GM18517 (cell line): ENCODE results near the gene HID1.
"Not testable (repeated sequence)": the region's sequence is repeated elsewhere in the genome, so short reads cannot be mapped to it uniquely, and the experiment has no call there.

ENCODE experiments used
- ATAC-seq: cut with Tn5 transposase; IDR thresholded peaks from one replicate; pipeline ENCODE4 v1.9.1; 2021; ENCODE audit warnings: mild to moderate bottlenecking, moderate library complexity; ENCODE audit not compliant: unreplicated experiment

The HID1 gene

GRCh38 chr17:74999523-74999922 lies 27.0 kb upstream of the HID1 start:
- no peak for ATAC-seq

DNA sequence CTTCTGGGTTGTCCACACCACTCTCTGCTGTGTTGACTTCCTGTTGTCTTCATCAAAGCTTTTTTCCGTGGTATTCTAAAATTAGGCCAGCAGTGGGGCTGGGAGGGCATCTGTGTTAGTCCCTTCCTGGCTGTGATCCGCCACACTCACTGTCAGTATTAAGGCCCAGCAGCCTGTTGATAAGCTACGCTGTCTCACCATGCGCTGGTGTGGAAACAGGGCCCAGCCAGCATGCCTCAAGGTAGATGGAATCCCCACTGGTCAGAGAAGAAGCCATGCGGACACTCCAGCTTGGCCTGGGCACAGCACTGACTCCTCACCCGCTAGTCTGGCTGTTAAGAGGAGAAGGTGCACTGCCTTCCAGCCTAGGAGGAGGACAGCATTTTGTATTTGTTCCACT lies 26.2 kb upstream of the HID1 start:
- ATAC-seq: no peak

DNA sequence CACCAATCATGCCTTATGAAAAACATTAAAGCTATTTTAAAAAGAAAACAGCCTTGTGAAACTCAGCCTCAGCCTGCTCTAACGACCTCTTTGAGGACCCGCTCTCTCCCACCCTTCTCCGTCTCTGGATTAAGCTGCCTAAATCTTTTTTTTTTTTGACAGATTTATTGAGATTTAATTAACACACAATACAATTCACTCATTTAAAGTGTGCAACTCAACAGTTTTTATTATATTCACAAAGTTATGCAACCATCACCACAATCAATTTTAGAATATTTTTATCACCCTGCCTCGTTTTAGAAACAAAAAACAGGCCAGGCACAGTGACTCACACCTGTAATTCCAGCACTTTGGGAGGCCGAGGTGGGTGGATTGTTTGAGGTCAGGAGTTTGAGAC lies 23.3 kb upstream of the HID1 start:
- ATAC-seq: no peak

GRCh38 chr17:74994440-74994839 lies 21.9 kb upstream of the HID1 start:
- no peak for ATAC-seq

- ATAC-seq: no peak
Observed at GRCh38 chr17:74992223-74992622, 19.7 kb upstream of the HID1 start.

DNA sequence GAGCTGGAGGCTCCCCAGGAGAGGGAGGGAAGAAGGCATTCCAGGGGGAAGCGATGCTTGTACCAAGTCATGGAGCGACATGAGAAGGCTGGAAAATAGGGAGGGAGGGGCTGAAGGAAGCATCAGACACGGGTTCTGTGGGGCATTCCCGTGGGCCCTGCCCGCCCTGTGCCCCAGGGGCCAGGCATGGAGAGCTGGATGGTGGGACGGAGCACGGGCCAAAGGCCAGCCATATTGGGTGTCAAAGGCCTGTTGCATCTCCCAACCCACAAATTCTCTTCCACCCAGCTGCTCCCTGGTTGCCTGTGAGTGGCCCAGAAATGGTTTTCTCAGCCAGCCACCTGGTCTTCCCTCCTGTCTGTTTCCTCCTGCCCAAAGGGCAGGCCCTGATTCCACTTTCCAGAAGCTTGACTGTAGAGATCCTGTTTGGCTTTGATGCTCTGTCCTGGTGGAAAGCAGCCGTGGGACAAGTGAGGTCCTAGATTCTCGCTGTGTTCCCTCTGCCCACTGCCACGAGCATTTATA lies 18.1 kb upstream of the HID1 start:
- ATAC-seq: no peak

- no peak for ATAC-seq
Observed at GRCh38 chr17:74987909-74988711, 15.6 kb upstream of the HID1 start.

- ATAC-seq: no peak
Observed at GRCh38 chr17:74987418-74987908, 14.9 kb upstream of the HID1 start, which contains the start of gene CDR2L. TSS of gene CDR2L (plus strand) at chr17:74987632. CDS start at chr17:74988044, 412 bp downstream.

DNA sequence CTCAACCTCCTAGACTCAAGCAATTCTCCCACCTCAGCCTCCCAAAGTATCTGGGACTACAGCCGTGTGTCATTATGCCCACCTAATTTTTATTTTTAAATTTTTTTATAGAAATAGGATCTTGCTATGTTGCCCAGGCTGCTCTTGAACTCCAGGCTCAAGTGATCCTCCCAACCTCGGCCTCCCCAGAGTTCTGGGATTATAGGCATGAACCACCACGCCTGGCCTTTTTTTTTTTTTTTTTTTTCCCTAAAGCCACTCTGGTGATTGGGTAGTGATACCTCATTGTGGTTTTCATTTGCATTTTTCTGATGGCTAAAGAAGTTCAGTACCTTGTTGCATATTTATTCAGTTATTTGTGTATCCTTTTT lies 13.6 kb upstream of the HID1 start:
- no peak for ATAC-seq

DNA sequence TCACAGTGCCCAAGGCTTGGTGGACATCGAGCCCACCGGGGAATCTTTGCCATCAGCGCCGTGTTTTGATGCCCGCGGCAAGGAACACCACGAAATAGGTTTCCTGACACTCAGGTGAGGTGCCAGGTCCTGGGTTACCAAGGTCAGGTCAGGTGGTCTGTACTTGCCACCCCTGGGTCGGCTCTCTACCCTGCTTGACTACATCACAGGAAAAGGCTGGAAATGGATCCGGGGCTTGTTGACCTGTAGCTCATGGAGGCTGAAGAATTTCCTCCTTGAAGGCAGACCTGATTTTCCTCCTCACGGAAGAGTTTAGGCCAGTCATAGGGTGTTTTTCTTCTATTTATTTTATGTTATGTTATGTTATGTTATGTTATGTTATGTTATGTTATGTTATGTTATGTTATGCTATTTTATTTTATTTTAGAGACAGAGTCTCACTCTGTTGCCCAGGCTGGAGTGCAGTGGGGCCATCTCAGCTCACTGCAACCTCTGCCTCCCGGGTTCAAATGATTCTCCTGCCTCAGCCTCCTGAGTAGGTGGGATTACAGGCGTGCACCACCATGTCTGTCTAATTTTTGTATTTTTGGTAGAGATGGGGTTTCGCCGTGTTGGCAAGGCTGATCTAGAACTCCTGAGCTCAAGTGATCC lies 10.2 kb upstream of the HID1 start:
- not testable (repeated sequence) for ATAC-seq

GRCh38 chr17:74981979-74982662 lies 9.6 kb upstream of the HID1 start:
- ATAC-seq: no peak

GRCh38 chr17:74981318-74981978 lies 8.9 kb upstream of the HID1 start:
- no peak for ATAC-seq

DNA sequence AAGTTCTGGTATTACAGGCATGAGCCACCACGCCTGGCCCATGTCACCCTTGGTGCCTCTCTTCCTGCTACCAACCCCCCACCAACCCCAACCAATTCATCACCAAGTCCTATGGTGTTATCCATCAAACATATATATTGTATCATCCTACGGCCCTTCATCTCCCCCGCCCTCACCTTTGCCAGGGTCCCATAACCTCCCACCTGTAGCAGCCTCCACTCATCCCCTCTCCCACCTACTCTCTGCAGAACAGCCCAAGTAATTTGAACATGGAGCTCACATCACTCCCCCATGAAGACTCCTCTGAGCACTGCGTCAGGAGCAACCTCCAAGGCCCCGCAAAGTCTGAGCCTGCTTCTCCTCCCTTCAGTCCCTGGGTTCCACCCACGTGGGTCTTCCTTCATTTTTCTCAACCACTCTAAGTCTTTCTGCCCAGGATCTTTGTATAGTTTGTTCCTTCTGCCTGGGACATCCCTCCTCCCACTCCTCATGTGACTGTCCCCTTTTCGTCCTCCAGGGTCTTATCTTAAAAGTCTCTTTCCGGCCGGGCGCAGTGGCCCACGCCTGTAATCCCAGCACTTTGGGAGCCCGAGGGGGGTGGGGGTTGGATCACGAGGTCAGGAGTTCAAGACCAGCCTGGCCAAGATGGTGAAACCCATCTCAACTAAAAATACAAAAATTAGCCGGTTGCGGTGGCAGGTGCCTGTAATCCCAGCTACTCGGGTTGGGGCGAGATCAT lies 7.0 kb upstream of the HID1 start:
- no peak for ATAC-seq

- ATAC-seq: no peak
Observed at GRCh38 chr17:74978240-74978639, 5.7 kb upstream of the HID1 start.

- ATAC-seq: no peak
Observed at GRCh38 chr17:74977802-74978201, 5.2 kb upstream of the HID1 start.

DNA sequence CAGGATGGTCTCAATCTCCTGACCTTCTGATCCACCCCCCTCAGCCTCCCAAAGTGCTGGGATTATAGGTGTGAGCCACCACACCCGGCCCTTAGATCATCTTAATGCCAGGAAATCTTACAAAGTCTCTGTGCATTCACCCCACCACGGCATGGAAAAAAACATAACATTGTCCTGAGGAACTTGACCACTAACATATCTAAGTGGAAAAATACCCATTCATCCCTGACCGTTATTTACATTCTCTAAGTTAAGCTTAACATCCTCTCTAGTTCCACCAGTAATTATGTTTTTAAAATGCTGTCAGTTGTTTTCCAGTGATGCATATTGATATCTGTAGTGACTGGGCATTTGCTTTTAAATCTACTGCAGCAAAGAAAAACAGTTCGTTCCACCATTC lies 3.4 kb upstream of the HID1 start:
- no peak for ATAC-seq

GRCh38 chr17:74972973-74973328 lies 392 bp upstream of the HID1 start:
- no peak for ATAC-seq

- no peak for ATAC-seq
Observed at GRCh38 chr17:74971842-74972106, 785 bp downstream of the HID1 start.

DNA sequence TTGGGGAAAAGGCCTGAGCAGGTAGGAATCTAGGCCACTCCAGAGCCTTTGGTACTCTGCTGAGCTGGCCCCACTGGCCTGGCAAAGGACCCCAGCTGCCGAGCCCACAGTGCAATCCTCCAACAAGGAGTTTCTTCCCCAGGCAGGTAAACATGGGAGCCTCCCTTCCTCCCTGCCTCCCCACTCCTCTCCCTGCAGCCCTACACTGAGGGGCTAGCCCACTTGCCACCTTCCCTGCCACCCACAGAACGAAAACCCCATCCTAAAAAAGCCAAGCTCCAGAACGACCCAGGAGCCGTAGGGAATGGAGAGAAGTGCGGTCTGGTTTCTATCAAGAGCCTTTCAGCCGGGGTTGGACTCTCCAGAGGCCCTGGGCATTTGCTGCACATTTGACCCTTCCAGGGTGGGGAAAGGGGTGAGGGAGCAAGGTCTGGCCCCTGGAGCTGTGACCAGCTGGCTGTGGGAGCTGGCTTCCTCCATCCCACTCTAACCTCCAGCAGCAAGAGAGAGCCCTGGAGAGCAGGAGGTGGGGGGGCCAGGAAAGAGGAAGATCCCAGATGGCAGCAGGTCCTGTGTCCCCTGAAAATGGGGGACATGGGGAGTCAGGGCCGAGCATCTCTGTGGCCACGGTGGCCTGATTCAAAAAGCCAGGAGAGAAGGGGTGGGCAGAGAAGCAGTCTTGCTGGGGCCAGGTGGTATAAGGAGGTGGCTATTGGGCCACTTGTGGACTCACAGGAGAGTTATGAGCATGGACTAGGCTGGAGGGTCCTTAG lies 1.3 kb downstream of the HID1 start:
- no peak for ATAC-seq

GRCh38 chr17:74970395-74970794 lies 2.2 kb downstream of the HID1 start:
- ATAC-seq: no peak
